NOMO-1 (cell line): Measurements from ENCODE around the gene TMTC4.
"Not testable (repeated sequence)": the region's sequence is repeated elsewhere in the genome, so short reads cannot be mapped to it uniquely, and the experiment has no call there.

Experiments
- DNase-seq, 2 experiments: peaks; one replicate each; lab custom pipeline; 2025; ENCODE audit not compliant: unreplicated experiment in 2 of 2; lab: John Stamatoyannopoulos, UW

Gene TMTC4

DNA sequence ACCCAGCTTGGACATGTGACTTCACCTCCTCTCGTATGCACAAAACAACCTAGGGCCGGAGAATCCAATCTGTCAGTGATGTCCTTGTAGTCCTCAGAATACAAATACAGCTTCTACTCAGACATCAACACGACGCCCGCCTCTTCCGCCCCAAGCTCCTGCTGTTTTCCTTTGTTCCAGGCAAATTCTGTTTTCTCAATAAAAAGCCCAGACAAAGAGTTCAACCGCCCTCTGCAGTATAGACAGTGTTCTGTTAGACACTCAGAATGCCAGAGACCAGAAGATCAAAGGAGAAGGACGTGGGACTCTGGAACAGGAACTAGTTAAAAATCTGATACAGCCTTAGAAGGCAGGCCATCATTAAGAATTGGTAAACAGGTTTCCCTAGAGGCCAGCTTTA is 44.0 kb downstream of the TMTC4 start:
- DNase-seq = no peak

DNA sequence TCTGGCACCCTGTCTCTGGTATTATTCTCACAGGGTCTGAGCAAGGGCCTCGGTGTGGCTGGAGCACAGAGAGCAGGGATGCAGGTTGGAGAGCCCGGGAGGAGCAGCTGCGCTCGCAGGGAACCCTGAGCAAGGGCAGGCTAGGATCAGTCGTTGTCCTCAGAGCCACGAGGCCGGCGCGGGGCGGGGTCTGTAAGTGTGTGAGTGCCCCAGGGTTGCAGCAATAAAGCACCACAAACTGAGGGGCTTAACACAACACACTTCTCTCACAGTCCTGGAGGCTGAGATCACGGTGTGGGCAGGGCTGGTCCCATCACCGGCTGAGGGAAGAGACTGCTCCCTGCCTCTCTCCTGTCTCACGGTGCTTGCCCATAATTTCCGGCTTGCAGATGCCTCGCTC is 47.5 kb downstream of the TMTC4 start:
- no peak for DNase-seq

DNA sequence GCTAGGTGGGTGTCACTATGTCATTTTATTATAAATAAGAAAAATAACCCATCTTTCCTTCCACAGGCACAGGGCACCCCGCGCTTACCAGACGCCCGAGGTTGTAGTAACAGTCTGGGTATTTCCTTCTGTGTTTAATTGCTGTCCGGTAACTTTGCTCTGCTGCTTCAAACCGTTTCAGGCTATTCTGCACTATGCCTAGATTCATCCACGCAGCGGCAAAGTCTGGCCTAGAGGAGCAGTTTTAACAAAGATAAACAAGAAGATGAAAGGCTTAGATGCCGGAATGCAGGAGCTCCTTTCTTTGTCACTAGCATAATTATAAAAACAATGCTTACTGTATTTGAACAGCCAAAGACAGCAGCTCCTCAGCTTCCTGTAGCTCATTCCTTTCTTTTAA is 49.1 kb downstream of the TMTC4 start:
- no peak for DNase-seq

DNA sequence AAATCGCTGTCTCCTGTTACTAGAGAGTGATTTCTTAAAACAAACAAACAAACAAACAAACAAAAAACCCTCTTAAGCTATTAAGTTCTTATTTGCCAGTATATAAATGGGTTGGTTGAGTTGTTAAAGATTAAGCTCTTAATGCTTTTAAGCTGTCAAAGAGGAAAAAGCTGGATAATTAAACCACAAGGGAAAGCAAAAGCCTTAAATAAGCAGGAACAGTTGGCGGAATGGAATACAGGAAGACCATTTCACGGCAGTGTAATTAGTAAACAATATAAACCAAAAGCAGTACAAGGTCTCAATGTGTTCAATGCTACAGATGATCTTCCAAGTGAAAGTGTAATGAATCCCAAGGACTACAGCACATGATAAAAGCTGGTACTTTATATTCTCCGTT is 53.8 kb downstream of the TMTC4 start:
- DNase-seq = no peak

DNA sequence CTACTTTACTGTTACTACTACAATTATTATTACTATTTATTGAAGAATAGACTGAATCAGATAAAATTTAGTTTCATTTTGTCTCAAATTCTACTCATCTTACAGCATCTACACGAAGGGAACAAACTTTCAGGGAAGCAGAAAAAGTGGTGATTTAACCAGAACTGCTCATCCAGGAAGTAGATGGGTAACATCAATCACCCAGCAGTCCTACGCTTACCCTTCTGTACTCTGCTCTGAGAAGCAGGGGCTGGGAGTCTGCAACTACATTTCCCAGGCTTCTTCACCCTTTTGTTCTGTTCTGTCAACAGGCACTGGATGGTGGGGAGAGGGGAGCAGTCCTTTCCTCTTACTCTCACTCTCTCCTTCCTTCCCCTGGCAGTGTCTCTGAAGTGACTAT is 54.7 kb downstream of the TMTC4 start:
- no peak for DNase-seq

DNA sequence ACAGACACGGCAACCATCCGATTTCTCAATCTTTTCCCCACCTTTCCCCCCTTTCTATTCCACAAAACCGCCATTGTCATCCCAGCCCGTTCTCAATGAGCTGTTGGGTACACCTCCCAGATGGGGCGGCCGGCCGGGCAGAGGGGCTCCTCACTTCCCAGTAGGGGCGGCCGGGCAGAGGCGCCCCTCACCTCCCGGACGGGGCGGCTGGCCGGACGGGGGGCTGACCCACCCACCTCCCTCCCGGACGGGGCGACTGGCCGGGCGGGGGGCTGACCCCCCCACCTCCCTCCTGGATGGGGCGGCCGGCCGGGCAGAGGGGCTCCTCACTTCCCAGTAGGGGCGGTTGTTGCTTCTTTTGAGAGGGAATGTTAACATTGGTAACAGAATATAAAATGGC is 55.7 kb downstream of the TMTC4 start:
- DNase-seq = not testable (repeated sequence)

DNA sequence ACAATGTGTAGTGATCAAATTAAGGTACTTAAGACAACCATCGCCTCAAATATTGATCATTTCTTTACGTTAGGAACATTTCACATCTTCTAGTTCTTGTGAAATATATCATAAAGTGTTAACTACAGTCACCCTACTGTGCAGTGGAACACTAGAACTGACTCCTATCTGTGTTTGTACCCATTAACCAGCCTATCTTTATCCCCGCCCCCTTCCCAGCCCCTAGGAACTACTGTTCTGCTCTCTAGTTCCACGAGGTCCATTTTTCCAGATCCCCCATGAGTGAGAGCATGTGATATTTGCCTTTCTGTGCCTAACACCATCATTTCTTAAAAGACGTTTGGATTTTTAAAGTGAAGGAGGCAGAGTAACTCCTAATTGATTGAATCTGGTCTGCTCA is 61.6 kb downstream of the TMTC4 start:
- DNase-seq = no peak

DNA sequence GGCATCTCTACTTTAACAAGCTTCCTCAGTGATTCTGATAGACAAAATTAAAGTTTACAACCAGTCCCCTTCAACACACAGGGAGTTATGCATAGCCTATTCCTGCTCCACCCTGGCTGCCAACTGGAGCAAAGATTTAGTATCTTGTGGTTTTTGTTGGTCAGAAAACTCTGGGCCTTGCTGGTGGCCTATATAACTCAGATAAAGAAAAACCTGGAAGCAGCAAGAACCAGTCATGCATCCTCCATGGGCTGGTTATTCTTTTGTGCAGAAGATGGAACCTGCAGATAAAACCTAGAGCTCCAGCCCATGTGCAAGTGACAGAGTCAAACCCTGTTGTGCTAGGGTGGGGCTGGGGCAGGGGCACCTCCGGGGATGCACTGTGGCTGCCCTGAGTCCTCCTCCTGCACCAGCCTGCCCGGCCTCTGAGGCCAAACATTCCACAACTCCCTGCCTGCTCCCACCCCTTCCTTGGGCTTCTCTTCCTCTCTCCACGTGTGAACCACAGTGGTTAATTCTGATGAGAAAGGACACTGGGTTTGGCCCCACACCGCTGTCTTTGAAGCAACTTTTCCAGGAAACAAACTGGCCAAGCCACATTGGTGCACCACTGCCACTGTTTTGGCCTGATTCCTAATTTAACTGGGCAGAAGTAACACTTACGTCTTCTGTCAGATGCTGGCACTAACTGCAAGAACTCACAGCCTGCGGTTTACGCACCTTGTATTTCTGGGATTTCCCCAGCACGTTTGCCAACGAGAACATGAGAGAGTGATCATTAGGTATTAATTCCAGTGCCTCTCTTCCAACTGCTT is 62.7 kb downstream of the TMTC4 start:
- DNase-seq = no peak

DNA sequence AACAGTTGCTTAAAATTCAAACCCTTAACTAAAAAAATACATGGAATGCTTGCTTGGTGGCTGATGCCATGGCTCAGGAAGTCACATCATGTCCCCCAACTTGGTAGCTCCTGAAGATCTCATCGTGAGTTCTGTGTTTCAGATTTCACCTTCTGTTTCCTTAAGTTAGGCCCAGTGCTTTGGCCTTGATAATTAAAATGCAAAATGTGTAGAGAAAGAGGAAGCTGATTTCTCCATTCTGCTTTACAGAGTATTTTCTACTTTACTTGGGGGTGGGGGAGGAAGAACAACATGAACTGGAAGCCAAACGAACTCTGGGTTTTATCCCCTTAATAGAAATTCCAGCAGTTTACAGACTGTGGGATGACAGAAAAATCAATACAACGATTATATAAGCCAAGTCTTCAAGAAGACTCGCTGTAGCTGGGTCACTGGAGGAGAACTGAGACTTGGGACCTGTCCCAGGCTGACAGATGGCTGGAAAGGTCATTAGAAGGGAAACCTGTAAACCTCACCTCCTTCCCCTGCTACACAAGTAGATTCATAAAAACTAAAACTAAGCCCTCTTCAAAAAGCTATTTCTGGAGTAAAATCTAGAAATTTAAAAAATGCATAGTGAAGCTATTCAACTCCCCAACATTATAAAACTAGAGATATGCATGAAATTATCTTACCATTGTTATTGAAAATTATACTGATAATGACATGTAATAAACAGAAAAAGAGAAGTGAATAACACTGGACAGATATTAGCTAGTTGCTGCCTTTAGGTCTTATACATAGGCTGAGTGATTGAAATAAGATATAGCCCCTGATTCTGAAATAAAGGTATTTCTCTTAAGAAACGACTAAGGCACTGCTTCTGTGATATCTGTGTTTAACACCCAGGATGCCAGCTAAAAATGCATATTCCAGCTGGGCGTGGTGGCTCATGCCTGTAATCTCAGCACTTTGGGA is 63.9 kb downstream of the TMTC4 start:
- DNase-seq = peak; percentile 82 to 87

DNA sequence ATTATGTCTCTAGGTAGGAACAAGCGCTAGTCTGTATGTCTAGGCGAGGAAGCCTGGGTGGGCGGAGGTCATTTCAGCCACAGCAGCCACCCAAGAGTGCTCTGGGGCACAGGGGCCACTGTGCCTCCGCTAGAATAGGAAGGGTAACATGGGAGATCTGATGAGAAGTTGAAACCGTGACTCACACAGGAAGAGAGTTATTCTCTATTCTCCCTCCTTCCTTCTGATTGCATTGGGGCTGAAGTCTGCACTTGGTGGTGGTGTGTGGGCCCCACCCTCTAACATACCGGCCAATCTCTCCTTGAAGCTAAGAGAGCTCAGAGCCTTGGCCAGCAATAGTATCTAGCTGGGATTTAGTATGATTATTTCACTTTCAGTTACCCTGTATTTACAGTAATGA is 65.7 kb downstream of the TMTC4 start:
- DNase-seq = peak; percentile 90 to 91

DNA sequence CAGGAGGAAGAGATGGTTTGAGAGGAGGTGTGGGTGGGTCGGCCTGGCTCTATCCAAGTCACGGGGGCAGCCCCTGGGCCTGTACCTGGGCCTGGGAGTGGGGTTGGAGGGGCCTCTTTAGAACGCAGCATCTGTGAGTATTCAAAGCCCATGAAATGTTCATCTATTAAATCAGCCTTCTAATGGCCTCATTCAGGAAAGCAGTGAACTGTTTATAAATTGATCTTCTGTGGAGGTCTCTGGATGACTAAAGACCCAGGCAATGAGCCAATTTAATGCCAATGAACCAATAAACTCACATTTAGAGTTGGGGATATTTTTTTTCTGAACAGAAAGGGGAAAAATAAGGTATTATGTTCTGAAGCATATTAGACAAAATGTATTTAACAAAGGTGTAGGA is 66.1 kb downstream of the TMTC4 start:
- DNase-seq = no peak

DNA sequence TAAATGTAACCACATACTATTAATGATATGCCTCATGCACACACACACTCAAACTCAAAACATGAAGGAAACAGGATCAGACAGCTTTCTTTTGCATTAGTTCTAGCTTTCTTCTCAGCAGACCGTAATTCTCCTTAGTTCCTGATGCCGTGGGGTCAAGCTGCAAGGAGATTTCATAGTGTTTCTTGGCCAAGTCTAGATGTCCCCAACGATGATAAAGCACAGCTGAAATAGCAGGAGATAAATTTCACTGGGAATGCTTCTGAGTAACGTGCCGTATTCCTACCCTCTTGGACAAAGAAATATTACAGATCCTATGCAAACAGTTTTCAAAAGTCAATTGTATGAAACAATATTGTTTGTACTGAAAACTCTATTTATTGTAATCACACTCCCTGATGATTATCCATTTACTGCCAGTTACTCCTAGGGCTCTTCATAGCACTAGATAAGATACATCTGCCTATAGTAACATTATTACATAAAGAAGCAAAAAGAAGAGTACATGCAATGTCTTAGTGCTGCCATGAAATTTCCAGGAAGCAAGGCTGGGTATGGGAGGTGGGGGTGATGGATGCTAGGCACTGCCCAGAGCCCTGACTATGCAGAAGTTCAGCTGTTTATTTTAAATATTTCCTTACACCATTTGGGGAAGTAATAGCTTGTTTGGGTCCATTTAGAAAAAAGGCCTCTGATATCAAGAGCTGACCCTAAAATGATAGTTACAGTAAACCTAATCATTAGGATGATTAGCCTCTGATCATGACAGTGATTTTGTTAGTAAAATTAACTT is 69.5 kb downstream of the TMTC4 start:
- peak; percentile 11 to 15 for DNase-seq

DNA sequence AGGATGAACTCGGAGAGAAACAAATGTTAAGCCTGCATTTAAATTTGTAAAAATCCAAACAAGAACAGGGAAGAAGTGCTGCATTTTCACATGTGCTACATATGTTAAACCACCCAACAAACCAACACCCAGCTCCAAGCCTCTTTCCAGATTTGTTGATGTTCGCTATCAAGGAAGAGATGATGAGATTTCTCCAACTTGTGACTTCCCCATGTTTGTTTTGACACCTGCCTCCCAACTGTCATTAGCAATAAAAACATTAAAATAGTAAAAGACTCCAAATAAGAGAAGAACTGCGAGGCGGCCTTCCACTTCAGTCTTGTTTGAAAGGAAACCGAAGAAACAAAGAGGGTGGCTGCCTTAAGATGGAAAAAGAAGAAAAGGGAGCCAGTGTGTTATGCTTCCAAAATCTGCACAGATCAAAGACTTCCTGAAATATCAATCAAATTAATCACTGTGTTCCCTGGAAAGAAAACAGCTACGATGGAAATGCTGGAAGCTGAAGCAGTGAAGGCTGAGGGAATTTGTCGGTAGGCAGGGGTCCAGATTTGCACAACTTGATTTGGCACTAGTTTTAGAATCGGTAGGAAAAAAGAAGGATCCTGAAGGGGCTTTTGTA is 72.0 kb downstream of the TMTC4 start:
- peak in 1 of 2 experiments; percentile 3 for DNase-seq

DNA sequence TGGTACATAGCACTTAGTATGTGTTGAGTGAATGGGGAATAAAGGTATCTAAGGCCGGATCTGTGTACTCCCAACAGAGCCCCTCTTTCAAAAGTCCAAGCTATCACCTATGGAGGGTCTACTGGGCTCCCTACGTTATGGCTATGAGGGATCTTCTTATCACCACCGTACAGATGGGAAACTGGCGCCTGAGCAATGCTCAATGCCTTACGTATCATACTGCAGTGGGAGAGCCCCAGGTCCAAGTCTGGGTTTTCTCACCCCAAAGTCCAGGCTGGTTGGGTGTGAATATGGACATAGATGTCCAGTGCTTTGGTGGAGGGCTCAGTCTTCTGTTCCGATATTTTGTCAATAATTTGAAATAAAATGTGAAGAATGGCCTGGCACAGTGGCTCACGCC is 72.9 kb downstream of the TMTC4 start:
- no peak for DNase-seq

DNA sequence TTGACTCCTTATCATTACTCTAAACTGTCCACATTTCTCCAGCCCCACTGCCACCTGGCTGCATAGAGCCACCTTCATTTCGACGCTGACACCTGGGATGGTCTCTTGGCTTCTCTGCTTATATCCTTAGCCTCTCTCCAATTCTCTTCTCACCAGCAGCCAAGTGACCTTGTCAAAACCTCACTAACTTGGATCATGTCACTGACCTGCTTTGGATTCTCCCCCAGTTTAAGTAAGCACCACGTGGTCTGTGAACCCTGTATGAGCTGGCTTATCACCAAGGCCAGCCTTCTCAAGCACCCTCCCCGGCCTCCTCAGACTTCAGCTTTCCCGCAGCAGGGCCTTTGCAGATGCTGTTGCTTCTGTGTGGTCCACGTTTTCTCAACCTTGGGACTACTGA is 73.7 kb downstream of the TMTC4 start:
- no peak for DNase-seq

DNA sequence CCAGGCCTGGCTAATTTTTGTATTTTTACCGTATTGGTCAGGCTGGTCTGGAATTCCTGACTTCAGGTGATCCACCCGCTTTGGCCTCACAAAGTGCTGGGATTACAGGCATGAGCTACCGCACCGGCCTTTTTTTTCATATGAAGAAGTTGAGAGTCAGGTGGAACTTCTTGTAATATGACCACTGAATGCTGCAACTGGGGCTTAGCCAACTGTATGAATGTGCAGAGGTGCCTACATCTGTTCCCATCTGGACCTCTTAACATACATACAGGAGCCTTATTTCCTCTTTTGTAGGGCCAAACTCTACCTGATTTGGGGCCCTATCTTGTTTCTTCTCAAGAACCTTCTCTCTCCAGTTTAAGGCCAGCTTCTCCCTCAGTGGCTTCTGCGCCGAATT is 74.1 kb downstream of the TMTC4 start:
- peak; percentile 14 to 18 for DNase-seq

DNA sequence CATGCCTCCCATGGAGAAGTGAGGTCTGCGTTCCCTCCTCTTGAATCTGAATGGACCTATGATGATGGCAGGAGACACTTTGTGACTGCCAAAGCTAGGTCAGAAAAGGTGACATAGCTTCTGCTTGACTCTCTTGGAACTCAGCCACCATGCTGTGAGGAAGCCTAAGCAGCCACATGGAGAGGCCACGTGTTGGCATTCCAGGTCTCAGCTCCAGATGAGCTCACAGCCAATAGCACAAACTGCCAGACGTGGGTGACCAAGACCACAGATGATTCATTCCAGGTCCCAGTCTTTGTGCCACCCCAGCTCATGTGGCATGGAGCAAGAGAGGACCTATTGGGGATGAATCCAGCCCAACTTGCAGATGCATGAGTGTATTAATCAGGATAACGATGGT is 77.3 kb downstream of the TMTC4 start:
- no peak for DNase-seq

DNA sequence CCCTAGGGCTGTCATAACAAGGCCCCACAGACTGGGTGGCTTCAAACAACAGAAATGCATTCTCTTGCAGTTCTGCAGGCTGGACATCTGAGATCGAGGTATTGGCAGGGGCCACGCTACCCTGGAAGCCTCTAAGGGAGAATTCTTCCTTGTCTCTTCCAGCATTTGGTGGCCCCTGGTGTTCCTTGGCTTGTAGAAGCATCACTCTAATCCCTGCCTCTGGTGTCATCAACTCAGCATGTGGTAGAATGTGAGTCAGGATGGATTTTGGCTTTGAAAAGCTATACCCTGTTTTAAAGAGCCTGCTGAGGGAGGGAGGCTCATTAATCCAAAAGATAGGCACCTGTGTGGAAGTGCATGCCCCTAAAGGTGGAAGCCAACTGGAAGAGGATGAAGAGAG is 78.1 kb downstream of the TMTC4 start:
- no peak for DNase-seq

DNA sequence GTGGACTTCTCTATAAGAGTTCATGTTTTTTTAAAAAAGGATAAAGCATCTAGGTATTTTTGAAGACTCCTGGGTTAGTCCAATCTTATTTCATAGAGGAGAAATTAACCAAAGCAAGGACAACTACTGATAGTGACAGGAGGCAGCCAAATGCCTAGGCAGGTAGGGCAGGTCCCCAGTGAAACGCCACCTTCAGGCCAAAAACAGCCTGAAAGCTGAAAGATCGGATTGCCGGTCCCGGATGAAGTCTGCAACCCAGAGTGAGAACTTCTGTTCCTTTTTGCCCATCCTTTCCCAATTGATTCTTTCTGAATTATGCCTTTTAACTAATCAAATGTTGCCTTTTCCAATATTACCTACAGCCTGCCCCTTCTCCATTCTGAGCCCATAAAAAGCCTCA is 79.9 kb downstream of the TMTC4 start:
- DNase-seq = no peak

DNA sequence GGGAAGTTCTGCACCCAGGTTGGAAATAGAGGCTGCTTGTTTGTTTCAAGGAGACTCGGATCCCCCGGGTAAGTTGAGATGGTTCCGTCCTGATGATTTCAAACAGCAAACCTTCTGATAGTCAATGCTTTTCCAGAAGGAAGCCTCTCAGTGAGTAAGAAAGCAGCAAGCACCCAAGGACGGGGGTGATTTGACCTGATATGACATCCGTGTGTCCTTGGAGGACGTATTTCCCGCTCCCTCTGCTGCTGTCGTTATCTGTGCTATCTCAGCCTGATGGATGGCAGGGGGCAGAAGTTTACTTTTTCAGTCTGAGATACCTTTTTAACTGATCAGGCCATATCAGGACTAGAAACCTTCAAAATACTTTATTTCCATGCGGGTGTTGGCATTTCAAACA is 80.3 kb downstream of the TMTC4 start:
- DNase-seq = no peak
